Parathyroid adenoma (tissue), 2 donors: ENCODE measurements around the gene BPIFB4.

Experiments
- H2AFZ ChIP-seq: fragments of 300-600 bp; sonication (generic); one replicate; pipeline ENCODE4 v1.7.0; 2017; ENCODE audit warnings: antibody characterized with exemption, mild to moderate bottlenecking
- H3K27ac ChIP-seq: fragments of 300-600 bp; sonication (generic); one replicate; pipeline ENCODE4 v1.7.0; 2017
- H3K27me3 ChIP-seq: fragments of 300-600 bp; sonication (generic); one replicate; pipeline ENCODE4 v1.7.0; 2017; ENCODE audit warnings: low read length; ENCODE audit not compliant: control insufficient read depth, insufficient read depth
- H3K36me3 ChIP-seq: fragments of 300-600 bp; sonication (generic); one replicate; pipeline ENCODE4 v1.7.0; 2017; ENCODE audit warnings: low read length; ENCODE audit not compliant: control insufficient read depth, insufficient read depth
- H3K4me1 ChIP-seq: fragments of 300-600 bp; sonication (generic); one replicate; pipeline ENCODE4 v1.7.0; 2017; ENCODE audit warnings: control low read depth
- H3K4me2 ChIP-seq: fragments of 300-600 bp; sonication (generic); one replicate; pipeline ENCODE4 v1.7.0; 2017; ENCODE audit warnings: low read length
- H3K4me3 ChIP-seq: fragments of 300-600 bp; sonication (generic); one replicate; pipeline ENCODE4 v1.7.0; 2017; ENCODE audit warnings: low read depth, low read length
- H3K79me2 ChIP-seq: fragments of 300-600 bp; sonication (generic); one replicate; pipeline ENCODE4 v1.7.0; 2017; ENCODE audit warnings: control low read depth
- H3K9ac ChIP-seq: fragments of 300-600 bp; sonication (generic); one replicate; pipeline ENCODE4 v1.7.0; 2017; ENCODE audit warnings: mild to moderate bottlenecking
- H3K9me3 ChIP-seq: fragments of 300-600 bp; sonication (generic); one replicate; pipeline ENCODE4 v1.7.0; 2017; ENCODE audit warnings: low read length; ENCODE audit not compliant: control insufficient read depth
- CTCF ChIP-seq: fragments of 300-600 bp; sonication (generic); IDR thresholded peaks from one replicate; pipeline ENCODE4 v1.7.0; 2017; ENCODE audit warnings: antibody characterized with exemption, mild to moderate bottlenecking
- donor health status: primary hyperparathyroidism.

BPIFB4 gene

GRCh38 chr20:33059741-33060390, 19.6 kb upstream of the BPIFB4 start:
- Histone ChIP-seq H3K27me3 (no peaks in the 10 kb centered on the region), H3K4me2 (no peak overlapping the region), H3K9ac (no peak overlapping the region), H3K4me1 (no peaks in the 10 kb centered on the region), H3K27ac (no peak overlapping the region), H3K79me2 (no peaks in the 10 kb centered on the region), H3K9me3 (no peaks in the 10 kb centered on the region), H3K4me3 (no peak overlapping the region), H2AFZ (no peak overlapping the region), H3K36me3 (no peaks in the 10 kb centered on the region)
- no peak for TF ChIP-seq CTCF

GRCh38 chr20:33061658-33062028, 17.8 kb upstream of the BPIFB4 start:
- Histone ChIP-seq H2AFZ (no peak overlapping the region), H3K27ac (no peak overlapping the region), H3K4me3 (no peak overlapping the region), H3K36me3 (no peaks in the 10 kb centered on the region), H3K9me3 (no peaks in the 10 kb centered on the region), H3K9ac (no peak overlapping the region), H3K27me3 (no peaks in the 10 kb centered on the region), H3K79me2 (no peaks in the 10 kb centered on the region), H3K4me1 (no peaks in the 10 kb centered on the region), H3K4me2 (no peak overlapping the region)
- TF ChIP-seq CTCF: no peak

GRCh38 chr20:33062105-33062824, 17.2 kb upstream of the BPIFB4 start:
- Histone ChIP-seq H3K9me3 (no peaks in the 10 kb centered on the region), H3K9ac (no peak overlapping the region), H3K4me2 (no peak overlapping the region), H3K27me3 (no peaks in the 10 kb centered on the region), H3K36me3 (no peaks in the 10 kb centered on the region), H3K27ac (no peak overlapping the region), H3K4me3 (no peak overlapping the region), H3K79me2 (no peaks in the 10 kb centered on the region), H3K4me1 (no peaks in the 10 kb centered on the region), H2AFZ (no peak overlapping the region)
- no peak for TF ChIP-seq CTCF

GRCh38 chr20:33062825-33063149, 16.7 kb upstream of the BPIFB4 start:
- Histone ChIP-seq H3K4me2 (no peak overlapping the region), H3K79me2 (no peaks in the 10 kb centered on the region), H3K4me3 (no peak overlapping the region), H3K9me3 (no peaks in the 10 kb centered on the region), H3K4me1 (no peaks in the 10 kb centered on the region), H3K36me3 (no peaks in the 10 kb centered on the region), H2AFZ (no peak overlapping the region), H3K27me3 (no peaks in the 10 kb centered on the region), H3K9ac (no peak overlapping the region), H3K27ac (no peak overlapping the region)
- TF ChIP-seq CTCF: no peak

- Histone ChIP-seq H3K36me3 (no peaks in the 10 kb centered on the region), H3K27me3 (no peaks in the 10 kb centered on the region), H3K79me2 (no peaks in the 10 kb centered on the region), H3K9ac (no peak overlapping the region), H3K4me2 (no peak overlapping the region), H3K27ac (no peak overlapping the region), H3K4me1 (no peaks in the 10 kb centered on the region), H3K9me3 (no peaks in the 10 kb centered on the region), H3K4me3 (no peak overlapping the region), H2AFZ (no peak overlapping the region)
- no peak for TF ChIP-seq CTCF
Measured at GRCh38 chr20:33063271-33063670, 16.2 kb upstream of the BPIFB4 start.
